ENCODE measurements around the gene RNF130. TPM values are rescaled to one million over a fixed set of nuclear protein-coding genes. Genes with fewer than 3 reads are reported as not detected.

Gene RNF130
- total and polyA plus RNA-seq, 2 donors from 2014 or later, result 73.9 to 88.1 TPM

DNA sequence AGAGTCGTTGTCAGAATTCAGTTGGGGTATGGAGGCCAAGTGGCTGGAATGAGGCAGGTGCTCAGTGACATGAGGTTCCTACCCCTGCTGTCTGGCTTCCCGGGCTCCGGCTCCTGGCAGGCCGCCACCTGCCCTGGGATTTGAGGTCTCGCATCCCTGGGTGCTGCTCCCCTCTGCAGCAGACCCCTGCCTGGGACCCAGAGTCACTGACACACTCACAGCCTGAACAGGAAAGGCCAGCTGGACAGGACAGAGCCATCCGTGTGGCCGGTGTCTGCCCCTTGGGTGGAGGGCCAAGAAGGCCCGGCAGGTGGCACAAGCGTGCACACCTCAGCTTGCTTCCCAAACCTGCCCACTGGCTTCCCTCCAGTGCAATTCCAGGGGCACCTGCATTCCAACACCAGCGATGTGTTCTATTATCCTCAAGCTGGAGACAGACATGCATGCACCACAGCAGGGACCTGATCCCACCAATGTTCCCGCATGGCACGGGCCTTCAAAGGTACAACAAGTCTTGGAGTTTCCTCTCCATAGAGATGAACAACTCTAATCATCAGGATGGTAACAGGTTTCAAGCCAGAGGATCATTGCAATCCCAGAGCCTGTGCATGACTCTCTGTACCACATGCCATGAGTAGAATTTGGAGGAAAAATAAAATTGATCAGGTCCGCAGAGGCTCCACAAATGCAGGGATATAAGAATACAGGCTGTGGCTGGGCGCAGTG, 45.6 kb upstream of the RNF130 start:
- Histone ChIP-seq H3K9ac (ENCODE audit: low read length in 3 of 3) (no peak overlapping the region), H3K9me3 (ENCODE audit: control insufficient read depth in 2 of 3, insufficient read depth in 1 of 3, low read length in 3 of 3) (no peaks in the 10 kb centered on the region), H3K4me3 (ENCODE audit: low read length in 3 of 3) (no peak overlapping the region), H3K27ac (ENCODE audit: low read depth in 2 of 2, low read length in 2 of 2) (no peak overlapping the region), H3K27me3 (ENCODE audit: control insufficient read depth, insufficient read depth, low read length) (no peaks in the 10 kb centered on the region), H3K36me3 (ENCODE audit: control insufficient read depth in 2 of 3, insufficient read depth in 3 of 3, low read length in 3 of 3) (no peaks in the 10 kb centered on the region), H3K4me1 (ENCODE audit: control insufficient read depth in 2 of 3, insufficient read depth in 2 of 3, low read depth in 1 of 3, low read length in 3 of 3) (no peaks in the 10 kb centered on the region)
- TF ChIP-seq CTCF (IDR thresholded peaks at IDR 0.05; ENCODE audit: borderline replicate concordance, extremely low read depth, insufficient read depth), result peak; percentile 18
- intact Hi-C loops (cut with DNase I), result no loop called here
- DNase-seq (peak in 1 of 5 donors; percentile 46), FAIRE-seq (no peak)

DNA sequence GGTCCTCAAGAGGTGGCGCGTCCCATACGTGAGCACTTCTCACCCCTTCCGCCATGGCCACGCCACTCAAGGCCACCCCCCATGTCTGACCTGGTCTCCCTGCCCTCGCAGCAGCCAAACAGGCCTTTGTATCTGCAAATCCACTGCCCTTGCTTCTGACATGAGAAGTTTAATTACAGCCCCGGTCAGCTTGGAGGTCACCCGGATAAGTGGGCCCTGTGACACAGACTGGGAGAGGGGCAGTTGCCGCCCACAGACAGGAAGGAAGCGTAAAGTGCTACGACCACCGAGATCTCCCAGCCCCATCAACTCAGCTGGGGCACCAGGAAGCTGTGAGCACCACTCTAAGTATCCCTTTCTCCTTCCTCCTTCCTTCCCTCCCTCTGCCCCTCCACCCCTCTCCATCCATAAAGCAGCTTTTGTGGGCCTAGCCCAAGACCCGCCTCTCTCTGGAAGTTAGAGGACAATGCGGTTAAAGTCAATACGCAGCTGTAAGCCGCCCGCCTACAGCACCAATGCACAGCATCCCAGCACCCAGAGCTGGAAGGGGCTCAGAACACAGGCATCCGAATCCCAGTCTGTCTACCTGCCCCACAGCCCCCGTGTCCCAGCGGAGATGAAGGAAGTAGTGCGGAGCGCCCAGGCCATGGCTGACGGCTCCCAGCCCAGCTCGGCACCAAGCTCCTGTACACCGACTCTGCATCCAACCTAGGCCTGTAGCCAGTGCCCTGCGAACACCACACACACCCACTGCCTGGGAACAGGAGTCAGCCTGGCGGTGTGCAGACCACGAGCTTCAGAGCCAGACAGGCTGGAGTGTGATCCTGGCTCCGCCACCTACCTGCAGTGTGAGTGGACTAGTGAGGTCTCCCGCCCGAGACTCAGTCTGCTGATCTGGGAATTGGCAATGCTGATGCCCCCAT, 44.8 kb upstream of the RNF130 start:
- no peak overlapping the region for H3K9ac ChIP-seq (ENCODE audit: low read length in 3 of 3)
- no peak for TF ChIP-seq CTCF (IDR thresholded peaks at IDR 0.05; ENCODE audit: borderline replicate concordance, extremely low read depth, insufficient read depth)
- intact Hi-C loops (cut with DNase I), result no loop called here
- no peak overlapping the region for H3K27ac ChIP-seq (ENCODE audit: low read depth in 2 of 2, low read length in 2 of 2)
- H3K36me3 ChIP-seq (ENCODE audit: control insufficient read depth in 2 of 3, insufficient read depth in 3 of 3, low read length in 3 of 3), result no peaks in the 10 kb centered on the region
- peak in 3 of 5 donors; percentile 10 to 57 (median 34) for DNase-seq
- FAIRE-seq, result no peak
- no peaks in the 10 kb centered on the region for H3K27me3 ChIP-seq (ENCODE audit: control insufficient read depth, insufficient read depth, low read length)
- no peaks in the 10 kb centered on the region for H3K9me3 ChIP-seq (ENCODE audit: control insufficient read depth in 2 of 3, insufficient read depth in 1 of 3, low read length in 3 of 3)
- no peak overlapping the region for H3K4me3 ChIP-seq (ENCODE audit: low read length in 3 of 3)
- H3K4me1 ChIP-seq (ENCODE audit: control insufficient read depth in 2 of 3, insufficient read depth in 2 of 3, low read depth in 1 of 3, low read length in 3 of 3), result no peaks in the 10 kb centered on the region

DNA sequence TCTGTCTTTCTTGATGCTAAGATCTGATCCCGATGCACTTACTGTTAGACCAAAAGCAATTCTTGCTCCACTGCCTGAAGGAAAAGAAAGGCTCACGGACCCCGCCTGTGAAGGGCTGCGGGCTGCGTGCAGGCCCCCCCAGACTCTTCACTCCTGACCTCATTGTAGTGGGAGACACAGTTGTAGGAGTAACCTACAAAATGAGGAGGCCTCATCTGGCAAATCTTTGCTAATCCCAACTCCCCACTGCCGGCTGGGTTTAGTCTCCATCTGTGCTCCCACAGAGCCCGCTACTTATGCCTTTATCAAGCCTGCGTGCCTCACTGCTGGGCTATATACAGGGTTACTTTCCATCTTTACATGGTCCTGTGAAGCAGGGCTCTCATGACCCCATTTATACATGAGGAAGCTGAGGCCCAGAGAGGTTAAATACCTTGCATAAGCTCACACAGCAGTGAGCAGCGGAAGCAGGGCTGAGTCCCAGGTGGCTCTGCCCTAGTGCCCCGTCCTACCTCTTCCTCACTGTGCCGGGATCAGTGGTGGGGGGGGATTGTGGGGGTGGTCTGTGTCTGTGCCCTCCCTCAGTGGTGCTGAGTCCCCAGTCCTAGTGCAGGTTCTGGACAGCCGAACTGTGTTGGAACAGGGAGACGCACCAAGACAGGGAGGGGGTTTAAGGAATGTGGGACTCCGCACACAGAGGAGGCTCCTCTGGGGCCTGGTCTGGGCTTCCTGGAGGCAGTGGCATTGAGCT, 43.9 kb upstream of the RNF130 start:
- DNase-seq (peak in 3 of 5 donors; percentile 6 to 23 (median 19)), FAIRE-seq (no peak)
- no peaks in the 10 kb centered on the region for H3K36me3 ChIP-seq (ENCODE audit: control insufficient read depth in 2 of 3, insufficient read depth in 3 of 3, low read length in 3 of 3)
- TF ChIP-seq CTCF (IDR thresholded peaks at IDR 0.05; ENCODE audit: borderline replicate concordance, extremely low read depth, insufficient read depth), result no peak
- H3K9me3 ChIP-seq (ENCODE audit: control insufficient read depth in 2 of 3, insufficient read depth in 1 of 3, low read length in 3 of 3), result no peaks in the 10 kb centered on the region
- intact Hi-C loops (cut with DNase I), result no loop called here
- no peaks in the 10 kb centered on the region for H3K27me3 ChIP-seq (ENCODE audit: control insufficient read depth, insufficient read depth, low read length)
- no peaks in the 10 kb centered on the region for H3K4me1 ChIP-seq (ENCODE audit: control insufficient read depth in 2 of 3, insufficient read depth in 2 of 3, low read depth in 1 of 3, low read length in 3 of 3)
- no peak overlapping the region for H3K4me3 ChIP-seq (ENCODE audit: low read length in 3 of 3)
- H3K27ac ChIP-seq (ENCODE audit: low read depth in 2 of 2, low read length in 2 of 2), result no peak overlapping the region
- H3K9ac ChIP-seq (ENCODE audit: low read length in 3 of 3), result no peak overlapping the region
